HFFc6 (cell line): Measurements from ENCODE around the gene APOL2. TPM values are rescaled to one million over a fixed set of nuclear protein-coding genes. Genes with fewer than 3 reads are reported as not detected.

Experiments used
- DNase-seq: peaks from one replicate; pipeline ENCODE4 v3.0.0-alpha.2; 2018
- H3K27ac Mint-ChIP-seq: 2 replicates; pipeline ENCODE4 v1.8.0; 2020; ENCODE audit warnings: mild to moderate bottlenecking, mixed read lengths
- H3K27me3 Mint-ChIP-seq: 2 replicates; pipeline ENCODE4 v1.8.0; 2021; ENCODE audit warnings: mild to moderate bottlenecking, moderate library complexity, mixed read lengths; ENCODE audit not compliant: insufficient read depth
- H3K36me3 Mint-ChIP-seq: 2 replicates; pipeline ENCODE4 v1.8.0; 2021; ENCODE audit warnings: low read depth, mixed read lengths
- H3K4me1 Mint-ChIP-seq: 2 replicates; pipeline ENCODE4 v1.8.0; 2020; ENCODE audit warnings: low read depth, mixed read lengths
- H3K4me3 Mint-ChIP-seq: 2 replicates; pipeline ENCODE4 v1.8.0; 2020; ENCODE audit warnings: mild to moderate bottlenecking, moderate library complexity, mixed read lengths
- H3K9me3 Mint-ChIP-seq: 2 replicates; pipeline ENCODE4 v1.8.0; 2020; ENCODE audit warnings: mild to moderate bottlenecking, mixed read lengths
- CTCF ChIP-seq: fragments of 200-600 bp; sonication (generic); IDR thresholded peaks from 2 replicates; pipeline ENCODE4 v1.5.0; 2021; ENCODE audit warnings: antibody characterized with exemption, mild to moderate bottlenecking
- long read RNA-seq: library from polyadenylated mRNA; unstranded; transcript quantifications from one replicate; pipeline ENCODE4 v2.0.0, GENCODE V29; 2019
- total RNA-seq, 6 experiments: library from RNA; stranded (reverse); fragmentation: NEBNext Ultra II Directional; extraction: Animal tissue kit (Norgen Biotek cat#: 25700); gene quantifications; 2 replicates in 1 of 6; 3 replicates in 5 of 6; pipeline ENCODE4 v1.2.3, GENCODE V29; 2021

Gene APOL2
- 10 to 100 TPM; 27.7 to 42.5 (median 38.5) TPM for total RNA-seq
- long read RNA-seq, transcript APOL2-202 (5 exons, 2,551 nt), result major isoform, 29 of 43 reads
- long read RNA-seq, partial matches to known transcripts, result 0 of 43 reads
- long read RNA-seq, other reads (novel, unspliced or antisense), result 11 of 43 reads

GRCh38 chr22:36239401-36240171 is at the start of gene APOL2:
Gene APOL2 (minus strand): TSS chr22:36239527. CDS start chr22:36233162, 6,365 bp downstream.
- Mint-ChIP-seq H3K4me1 (peaks cover 63% of the 10 kb centered on the region), H3K27ac (peak within 1 kb of the TSS; percentile 91), H3K4me3 (peak within 1 kb of the TSS; percentile 94), H3K9me3 (no peaks in the 10 kb centered on the region), H3K36me3 (peaks cover 19% of the 10 kb centered on the region), H3K27me3 (no peaks in the 10 kb centered on the region; the same call in 1 of the 2 replicates)
- peak; percentile 71 for TF ChIP-seq CTCF
- DNase-seq, result peak; percentile 93

- Mint-ChIP-seq H3K27ac (peak overlapping the region; percentile 60; the same call in 1 of the 2 replicates), H3K36me3 (peaks cover 43% of the 10 kb centered on the region), H3K9me3 (peaks cover 9% of the 10 kb centered on the region; the same call in 1 of the 2 replicates), H3K4me3 (peak overlapping the region; percentile 41; the same call in 1 of the 2 replicates), H3K4me1 (peaks cover 10% of the 10 kb centered on the region; the same call in 1 of the 2 replicates), H3K27me3 (peaks cover 72% of the 10 kb centered on the region)
- DNase-seq, result no peak
- TF ChIP-seq CTCF, result no peak
These were observed 49.5 kb upstream of the APOL2 start for GRCh38 chr22:36288571-36289405.

GRCh38 chr22:36287881-36288515 is 48.7 kb upstream of the APOL2 start:
- DNase-seq, result no peak
- peaks cover 10% of the 10 kb centered on the region; the same call in 1 of the 2 replicates for H3K4me1 Mint-ChIP-seq
- peak overlapping the region; percentile 60; the same call in 1 of the 2 replicates for H3K27ac Mint-ChIP-seq
- peaks cover 43% of the 10 kb centered on the region for H3K36me3 Mint-ChIP-seq
- peaks cover 67% of the 10 kb centered on the region for H3K27me3 Mint-ChIP-seq
- TF ChIP-seq CTCF, result no peak
- peaks cover 9% of the 10 kb centered on the region; the same call in 1 of the 2 replicates for H3K9me3 Mint-ChIP-seq
- peak overlapping the region; percentile 8; the same call in 1 of the 2 replicates for H3K4me3 Mint-ChIP-seq

GRCh38 chr22:36286096-36286957 is 47.0 kb upstream of the APOL2 start:
- peaks cover 38% of the 10 kb centered on the region for H3K36me3 Mint-ChIP-seq
- peaks cover 9% of the 10 kb centered on the region; the same call in 1 of the 2 replicates for H3K9me3 Mint-ChIP-seq
- peaks cover 10% of the 10 kb centered on the region; the same call in 1 of the 2 replicates for H3K4me1 Mint-ChIP-seq
- H3K27ac Mint-ChIP-seq, result peak overlapping the region; percentile 67
- DNase-seq, result peak; percentile 60
- TF ChIP-seq CTCF, result peak; percentile 92
- H3K4me3 Mint-ChIP-seq, result peak overlapping the region; percentile 68; the same call in 1 of the 2 replicates
- peaks cover 59% of the 10 kb centered on the region for H3K27me3 Mint-ChIP-seq
